ENCODE measurements around the gene CAMTA1. TPM values are rescaled to one million over a fixed set of nuclear protein-coding genes. Genes with fewer than 3 reads are reported as not detected.

CAMTA1 gene
- total RNA-seq, 1 experiment from 2014 or later = 50.3 TPM

- intact Hi-C loops (cut with micrococcal nuclease; ENCODE audit: unreplicated experiment) = loop anchor here (5.0 kb wide), 1 partner anchor 39 kb away; no protein-coding TSS in a partner anchor
Measured at GRCh38 chr1:6823793-6824192, 38.5 kb downstream of the CAMTA1 start.

DNA sequence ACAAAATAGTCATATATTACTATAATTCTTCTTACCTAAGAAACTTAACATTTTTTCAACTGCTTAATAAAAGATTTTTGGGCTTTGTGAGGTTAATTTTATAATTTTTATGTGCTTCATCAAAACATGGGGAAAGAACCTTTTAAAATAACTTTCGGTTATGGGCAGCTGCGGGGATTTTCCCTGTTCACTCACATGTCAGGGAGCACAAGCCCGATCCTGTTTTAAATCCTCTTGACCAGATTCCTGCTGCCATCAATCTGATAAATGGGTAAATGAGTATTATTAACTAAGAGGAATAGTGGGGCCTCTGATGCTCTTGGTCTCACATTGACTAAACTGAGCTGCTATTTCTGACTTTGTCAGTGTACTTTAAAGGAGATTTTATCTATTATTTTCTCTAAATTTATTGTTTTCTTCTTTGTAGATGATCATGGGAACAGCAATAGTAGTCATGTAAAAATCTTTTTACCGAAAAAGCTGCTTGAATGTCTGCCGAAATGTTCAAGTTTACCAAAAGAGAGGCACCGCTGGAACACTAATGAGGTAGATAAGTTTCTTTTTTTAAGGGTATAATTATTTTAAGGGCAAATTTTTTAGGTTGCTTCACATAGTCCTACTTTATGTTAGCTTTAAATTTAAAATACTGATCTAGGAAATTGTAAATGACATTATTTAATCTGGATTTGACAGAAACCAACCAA is 39.6 kb downstream of the CAMTA1 start:
- peaks cover 15% of the 10 kb centered on the region for H3K4me1 Mint-ChIP-seq (ENCODE audit: low read depth, unreplicated experiment)
- no peaks in the 10 kb centered on the region for H3K27me3 Mint-ChIP-seq (ENCODE audit: unreplicated experiment)
- intact Hi-C loops (cut with micrococcal nuclease; ENCODE audit: unreplicated experiment) = loop anchor here (5.0 kb wide), 1 partner anchor 37 kb away; no protein-coding TSS in a partner anchor
- no peak for DNase-seq
- TF ChIP-seq, protein P1, sequence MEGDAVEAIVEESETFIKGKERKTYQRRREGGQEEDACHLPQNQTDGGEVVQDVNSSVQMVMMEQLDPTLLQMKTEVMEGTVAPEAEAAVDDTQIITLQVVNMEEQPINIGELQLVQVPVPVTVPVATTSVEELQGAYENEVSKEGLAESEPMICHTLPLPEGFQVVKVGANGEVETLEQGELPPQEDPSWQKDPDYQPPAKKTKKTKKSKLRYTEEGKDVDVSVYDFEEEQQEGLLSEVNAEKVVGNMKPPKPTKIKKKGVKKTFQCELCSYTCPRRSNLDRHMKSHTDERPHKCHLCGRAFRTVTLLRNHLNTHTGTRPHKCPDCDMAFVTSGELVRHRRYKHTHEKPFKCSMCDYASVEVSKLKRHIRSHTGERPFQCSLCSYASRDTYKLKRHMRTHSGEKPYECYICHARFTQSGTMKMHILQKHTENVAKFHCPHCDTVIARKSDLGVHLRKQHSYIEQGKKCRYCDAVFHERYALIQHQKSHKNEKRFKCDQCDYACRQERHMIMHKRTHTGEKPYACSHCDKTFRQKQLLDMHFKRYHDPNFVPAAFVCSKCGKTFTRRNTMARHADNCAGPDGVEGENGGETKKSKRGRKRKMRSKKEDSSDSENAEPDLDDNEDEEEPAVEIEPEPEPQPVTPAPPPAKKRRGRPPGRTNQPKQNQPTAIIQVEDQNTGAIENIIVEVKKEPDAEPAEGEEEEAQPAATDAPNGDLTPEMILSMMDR (IDR thresholded peaks at IDR 0.05; ENCODE audit: unreplicated experiment) = no peak
- H3K4me3 Mint-ChIP-seq (ENCODE audit: low read depth, unreplicated experiment) = no peak overlapping the region
- H3K9me3 Mint-ChIP-seq (ENCODE audit: low read depth, unreplicated experiment) = no peaks in the 10 kb centered on the region
- H3K36me3 Mint-ChIP-seq (ENCODE audit: insufficient read depth, unreplicated experiment) = no peaks in the 10 kb centered on the region
- no TSS peak for BruUV-seq (replicated peaks)
- CTCF ChIA-PET = no interaction called here
- no peak overlapping the region for H3K27ac Mint-ChIP-seq (ENCODE audit: unreplicated experiment)

More at GRCh38 chr1:6823793-6824192, 38.5 kb downstream of the CAMTA1 start:
- DNase-seq = no peak
- Mint-ChIP-seq H3K27me3 (ENCODE audit: unreplicated experiment) (no peaks in the 10 kb centered on the region), H3K27ac (ENCODE audit: unreplicated experiment) (no peak overlapping the region), H3K4me1 (ENCODE audit: low read depth, unreplicated experiment) (peaks cover 24% of the 10 kb centered on the region), H3K36me3 (ENCODE audit: insufficient read depth, unreplicated experiment) (no peaks in the 10 kb centered on the region), H3K9me3 (ENCODE audit: low read depth, unreplicated experiment) (no peaks in the 10 kb centered on the region), H3K4me3 (ENCODE audit: low read depth, unreplicated experiment) (no peak overlapping the region)
- BruUV-seq (replicated peaks) = no TSS peak
- TF ChIP-seq, protein P1 (IDR thresholded peaks at IDR 0.05; ENCODE audit: unreplicated experiment) = no peak
- CTCF ChIA-PET = no interaction called here

DNA sequence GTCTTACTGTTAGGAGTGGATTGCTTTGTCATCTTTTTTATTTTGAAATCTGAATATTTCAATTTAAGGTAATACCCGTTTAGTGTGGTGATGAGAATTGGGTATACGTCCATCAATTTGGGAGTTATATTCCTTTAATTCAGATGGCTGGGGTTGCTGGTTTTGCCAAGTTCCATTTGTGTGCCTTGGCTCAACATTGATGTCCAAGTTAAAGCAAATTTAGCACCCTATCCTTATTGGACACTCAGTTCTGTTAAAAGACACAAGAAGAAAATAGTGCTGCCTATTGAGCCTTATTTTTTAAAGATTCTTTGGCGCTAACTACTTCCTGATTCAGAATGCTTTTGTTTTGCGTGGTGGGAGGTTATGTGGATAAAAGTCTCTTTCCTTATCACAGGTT is 40.6 kb downstream of the CAMTA1 start:
- Mint-ChIP-seq H3K4me3 (ENCODE audit: low read depth, unreplicated experiment) (no peak overlapping the region), H3K27ac (ENCODE audit: unreplicated experiment) (no peak overlapping the region)
- BruUV-seq (replicated peaks) = no TSS peak

GRCh38 chr1:6827079-6827478 is 41.8 kb downstream of the CAMTA1 start:
- TF ChIP-seq, protein P1 (IDR thresholded peaks at IDR 0.05; ENCODE audit: unreplicated experiment) = no peak
- Mint-ChIP-seq H3K27ac (ENCODE audit: unreplicated experiment) (no peak overlapping the region), H3K9me3 (ENCODE audit: low read depth, unreplicated experiment) (no peaks in the 10 kb centered on the region), H3K36me3 (ENCODE audit: insufficient read depth, unreplicated experiment) (no peaks in the 10 kb centered on the region), H3K27me3 (ENCODE audit: unreplicated experiment) (no peaks in the 10 kb centered on the region), H3K4me3 (ENCODE audit: low read depth, unreplicated experiment) (no peak overlapping the region), H3K4me1 (ENCODE audit: low read depth, unreplicated experiment) (peaks cover 10% of the 10 kb centered on the region)
- CTCF ChIA-PET = no interaction called here
- no peak for DNase-seq
- intact Hi-C loops (cut with micrococcal nuclease; ENCODE audit: unreplicated experiment) = no loop called here
- BruUV-seq (replicated peaks) = no TSS peak

More for the DNA sequence above, 40.6 kb downstream of the CAMTA1 start:
- intact Hi-C loops (cut with micrococcal nuclease; ENCODE audit: unreplicated experiment) = no loop called here
- TF ChIP-seq, protein P1 (IDR thresholded peaks at IDR 0.05; ENCODE audit: unreplicated experiment) = no peak
- H3K9me3 Mint-ChIP-seq (ENCODE audit: low read depth, unreplicated experiment) = no peaks in the 10 kb centered on the region
- CTCF ChIA-PET = no interaction called here
- no peak for DNase-seq
- H3K27me3 Mint-ChIP-seq (ENCODE audit: unreplicated experiment) = no peaks in the 10 kb centered on the region
- peaks cover 10% of the 10 kb centered on the region for H3K4me1 Mint-ChIP-seq (ENCODE audit: low read depth, unreplicated experiment)
- no peaks in the 10 kb centered on the region for H3K36me3 Mint-ChIP-seq (ENCODE audit: insufficient read depth, unreplicated experiment)
